Measurements from ENCODE around the gene ITGB3BP. TPM values are rescaled to one million over a fixed set of nuclear protein-coding genes. Genes with fewer than 3 reads are reported as not detected.
"Not testable (repeated sequence)": the region's sequence is repeated elsewhere in the genome, so short reads cannot be mapped to it uniquely, and the experiment has no call there.

Gene ITGB3BP
- total RNA-seq, 4 donors from 2014 or later = 6.5 to 35.0 (median 11.3) TPM

GRCh38 chr1:63435161-63435560, 87.9 kb downstream of the ITGB3BP start:
- ATAC-seq = no peak
- H3K9me3 ChIP-seq = peaks cover 0 to 10% (median 0%) of the 10 kb centered on the region in 3 donors
- H3K4me3 ChIP-seq = no peak overlapping the region
- WGBS, 2 donors (ENCODE audit: low coverage in 1 of 2) = 40 to 61% methylated on average over 4 of the region's 4 CpGs
- H3K27me3 ChIP-seq = no peaks in the 10 kb centered on the region
- no peak overlapping the region for H3K27ac ChIP-seq
- H3K4me1 ChIP-seq = no peaks in the 10 kb centered on the region
- TF ChIP-seq EP300 (IDR thresholded peaks at IDR 0.05) (no peak), POLR2AphosphoS5 (IDR thresholded peaks at IDR 0.05) (no peak), POLR2A (IDR thresholded peaks at IDR 0.05) (no peak)
- peaks cover 0 to 7% of the 10 kb centered on the region in 2 donors for H3K36me3 ChIP-seq

- TF ChIP-seq EP300 (IDR thresholded peaks at IDR 0.05) (no peak), POLR2AphosphoS5 (IDR thresholded peaks at IDR 0.05) (no peak), CTCF (IDR thresholded peaks at IDR 0.05) (no peak), POLR2A (IDR thresholded peaks at IDR 0.05) (no peak)
- H3K36me3 ChIP-seq = peaks cover 0 to 27% of the 10 kb centered on the region in 2 donors
- H3K27me3 ChIP-seq = no peaks in the 10 kb centered on the region
- H3K9me3 ChIP-seq = peaks cover 0 to 14% (median 0%) of the 10 kb centered on the region in 3 donors
- no peaks in the 10 kb centered on the region for H3K4me1 ChIP-seq
- no peak for ATAC-seq
- H3K4me3 ChIP-seq = no peak overlapping the region
- H3K27ac ChIP-seq = no peak overlapping the region
Observed at GRCh38 chr1:63429281-63429680, 93.7 kb downstream of the ITGB3BP start.

- ATAC-seq = no peak
- no peaks in the 10 kb centered on the region for H3K4me1 ChIP-seq
- TF ChIP-seq EP300 (IDR thresholded peaks at IDR 0.05) = no peak
- TF ChIP-seq CTCF (IDR thresholded peaks at IDR 0.05) = no peak
- TF ChIP-seq POLR2A (IDR thresholded peaks at IDR 0.05) = no peak
- no peak for TF ChIP-seq POLR2AphosphoS5 (IDR thresholded peaks at IDR 0.05)
- peaks cover 0 to 14% (median 0%) of the 10 kb centered on the region in 3 donors for H3K9me3 ChIP-seq
- peaks cover 0 to 27% of the 10 kb centered on the region in 2 donors for H3K36me3 ChIP-seq
- no peak overlapping the region for H3K4me3 ChIP-seq
- H3K27me3 ChIP-seq = no peaks in the 10 kb centered on the region
- H3K27ac ChIP-seq = no peak overlapping the region
Observed at GRCh38 chr1:63428815-63429214, 94.2 kb downstream of the ITGB3BP start.

GRCh38 chr1:63423649-63424048, 99.4 kb downstream of the ITGB3BP start:
- Histone ChIP-seq H3K4me1 (no peaks in the 10 kb centered on the region), H3K36me3 (peaks cover 0 to 16% of the 10 kb centered on the region in 2 donors), H3K9me3 (no peaks in the 10 kb centered on the region), H3K27ac (no peak overlapping the region), H3K27me3 (no peaks in the 10 kb centered on the region), H3K4me3 (no peak overlapping the region)
- WGBS, 2 donors (ENCODE audit: low coverage in 1 of 2) = 95 to 100% methylated on average over 2 of the region's 2 CpGs
- no peak for ATAC-seq
- TF ChIP-seq POLR2AphosphoS5 (IDR thresholded peaks at IDR 0.05) (no peak), CTCF (IDR thresholded peaks at IDR 0.05) (no peak), EP300 (IDR thresholded peaks at IDR 0.05) (no peak), POLR2A (IDR thresholded peaks at IDR 0.05) (no peak)

GRCh38 chr1:63420746-63421145, 102.3 kb downstream of the ITGB3BP start:
- WGBS, 2 donors (ENCODE audit: low coverage in 1 of 2) = 88 to 100% methylated on average over 1 of the region's 1 CpG
- ATAC-seq, H3K4me1 ChIP-seq, H3K4me3 ChIP-seq, H3K27me3 ChIP-seq, H3K9me3 ChIP-seq, H3K27ac ChIP-seq: not testable (repeated sequence)
- peaks cover 0 to 11% of the 10 kb centered on the region in 2 donors for H3K36me3 ChIP-seq

- TF ChIP-seq EP300 (IDR thresholded peaks at IDR 0.05) (no peak), POLR2AphosphoS5 (IDR thresholded peaks at IDR 0.05) (no peak), POLR2A (IDR thresholded peaks at IDR 0.05) (no peak), CTCF (IDR thresholded peaks at IDR 0.05) (no peak)
- H3K36me3 ChIP-seq = peaks cover 0 to 16% of the 10 kb centered on the region in 2 donors
- no peak for ATAC-seq
- no peaks in the 10 kb centered on the region for H3K27me3 ChIP-seq
- no peaks in the 10 kb centered on the region for H3K4me1 ChIP-seq
- H3K4me3 ChIP-seq = no peak overlapping the region
- no peaks in the 10 kb centered on the region for H3K9me3 ChIP-seq
- H3K27ac ChIP-seq = no peak overlapping the region
Observed at GRCh38 chr1:63418101-63418500, 104.9 kb downstream of the ITGB3BP start.
